ENCODE results near the gene ACO1.
A peak's percentile ranks its signal among the peaks of the same experiment; 100 is the strongest.

The ACO1 gene

DNA sequence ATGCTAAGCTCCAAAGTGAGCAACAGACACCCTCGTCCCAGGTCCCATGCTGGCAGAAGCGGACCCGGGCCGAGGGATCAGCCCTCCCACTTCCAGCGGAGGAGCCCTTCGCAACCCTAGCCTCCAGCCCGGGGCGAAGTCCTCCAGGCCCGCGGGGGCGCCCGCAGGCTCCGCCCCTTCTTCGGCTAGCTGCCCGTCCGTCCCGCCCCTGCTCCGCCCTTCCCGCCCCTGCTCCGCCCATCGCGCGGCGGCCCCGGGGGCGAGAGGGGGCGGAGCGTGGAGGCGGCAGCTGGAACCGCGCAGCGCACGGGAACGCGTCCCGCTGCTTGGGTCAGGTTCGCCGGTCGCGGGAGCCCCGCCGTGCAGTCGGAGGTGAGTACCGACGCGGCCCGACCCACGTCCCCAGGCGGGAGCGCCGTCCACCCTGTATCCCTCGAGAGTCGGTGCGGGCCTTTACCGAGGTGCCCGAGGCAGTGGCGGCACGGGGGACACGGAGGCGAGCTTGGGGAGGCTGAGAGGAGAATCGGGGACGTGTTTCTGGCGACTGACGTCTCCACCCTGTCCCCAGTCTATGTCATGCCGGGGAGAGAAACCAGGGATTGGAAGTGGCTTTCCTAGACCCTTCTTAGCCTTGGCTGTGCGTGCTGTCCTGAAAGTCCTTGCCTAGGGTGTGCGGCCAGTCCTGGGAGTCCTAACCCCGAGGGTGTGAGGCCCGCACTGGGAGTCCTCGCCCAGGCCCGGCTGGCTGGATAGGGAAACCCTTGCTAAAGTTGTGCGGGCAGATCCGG lies at the start of gene ACO1:
Gene ACO1 (plus strand): TSS at position 280 of the 788 bp plus-strand sequence. CDS start 20,864 bp downstream, outside the sequence.
- no peaks in the 10 kb centered on the region for H3K4me1 ChIP-seq
- H3K36me3 ChIP-seq (ENCODE audit: control insufficient read depth, insufficient read depth, low read length): no peaks in the 10 kb centered on the region
- H3K4me3 ChIP-seq (ENCODE audit: low read depth, low read length): peak within 1 kb of the TSS; percentile 83

DNA sequence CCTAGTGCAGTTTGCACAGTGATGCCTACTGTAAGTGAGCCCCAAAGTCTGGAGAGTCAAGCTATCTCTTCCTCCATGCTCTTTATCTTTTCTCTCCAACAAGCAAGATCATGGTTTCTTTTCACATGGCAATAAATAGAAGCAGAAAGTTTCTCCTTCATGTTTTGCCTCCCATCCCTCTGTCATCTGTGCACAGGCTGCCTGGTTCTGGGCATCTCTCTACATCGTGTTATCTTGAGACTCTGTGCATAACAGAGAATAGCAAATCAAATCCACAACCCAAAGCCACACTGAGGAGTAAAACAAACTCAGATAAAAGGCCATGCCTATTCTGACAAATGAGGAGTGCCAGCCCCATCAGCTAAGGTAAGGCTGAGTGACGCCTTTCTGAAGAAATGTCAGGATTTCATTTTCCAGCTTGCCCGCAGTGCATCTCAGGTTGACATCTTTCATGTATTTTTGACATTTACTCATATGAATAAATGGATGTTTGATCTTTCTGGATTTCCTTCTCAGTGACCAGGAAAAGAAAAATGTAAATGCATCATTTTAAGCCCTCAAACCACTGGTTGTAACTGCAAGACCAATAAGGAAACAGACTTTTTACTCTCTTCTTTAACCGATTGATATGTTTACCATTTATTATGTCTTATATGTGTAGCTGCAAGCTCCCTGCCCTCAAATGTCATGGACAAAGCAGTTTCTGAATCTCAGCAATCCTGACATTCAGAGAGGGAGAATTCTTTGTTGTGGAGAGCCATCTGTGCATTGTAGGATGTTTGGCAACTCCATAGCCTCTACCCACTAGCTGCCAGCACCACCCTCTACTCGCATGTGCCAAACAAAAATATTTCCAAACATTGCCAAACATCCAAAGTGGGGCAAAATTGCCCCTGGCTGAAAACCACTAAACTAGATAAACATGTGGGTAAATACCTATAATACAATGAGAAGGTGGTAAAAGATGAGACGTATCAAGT lies 49.2 kb upstream of the ACO1 start:
- no peak overlapping the region for H3K9ac ChIP-seq
- TF ChIP-seq, protein P1, sequence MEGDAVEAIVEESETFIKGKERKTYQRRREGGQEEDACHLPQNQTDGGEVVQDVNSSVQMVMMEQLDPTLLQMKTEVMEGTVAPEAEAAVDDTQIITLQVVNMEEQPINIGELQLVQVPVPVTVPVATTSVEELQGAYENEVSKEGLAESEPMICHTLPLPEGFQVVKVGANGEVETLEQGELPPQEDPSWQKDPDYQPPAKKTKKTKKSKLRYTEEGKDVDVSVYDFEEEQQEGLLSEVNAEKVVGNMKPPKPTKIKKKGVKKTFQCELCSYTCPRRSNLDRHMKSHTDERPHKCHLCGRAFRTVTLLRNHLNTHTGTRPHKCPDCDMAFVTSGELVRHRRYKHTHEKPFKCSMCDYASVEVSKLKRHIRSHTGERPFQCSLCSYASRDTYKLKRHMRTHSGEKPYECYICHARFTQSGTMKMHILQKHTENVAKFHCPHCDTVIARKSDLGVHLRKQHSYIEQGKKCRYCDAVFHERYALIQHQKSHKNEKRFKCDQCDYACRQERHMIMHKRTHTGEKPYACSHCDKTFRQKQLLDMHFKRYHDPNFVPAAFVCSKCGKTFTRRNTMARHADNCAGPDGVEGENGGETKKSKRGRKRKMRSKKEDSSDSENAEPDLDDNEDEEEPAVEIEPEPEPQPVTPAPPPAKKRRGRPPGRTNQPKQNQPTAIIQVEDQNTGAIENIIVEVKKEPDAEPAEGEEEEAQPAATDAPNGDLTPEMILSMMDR (IDR thresholded peaks at IDR 0.05): no peak
- no peaks in the 10 kb centered on the region for H3K27me3 ChIP-seq (ENCODE audit: control insufficient read depth, insufficient read depth, low read length)
- H3K27ac ChIP-seq: no peak overlapping the region
- H3K4me2 ChIP-seq (ENCODE audit: low read length): no peak overlapping the region
- H2AFZ ChIP-seq: no peak overlapping the region
- no peak overlapping the region for H3K4me3 ChIP-seq (ENCODE audit: low read depth, low read length)
- no peaks in the 10 kb centered on the region for H3K79me2 ChIP-seq
- H3K36me3 ChIP-seq (ENCODE audit: control insufficient read depth, insufficient read depth, low read length): no peaks in the 10 kb centered on the region
- no peaks in the 10 kb centered on the region for H3K4me1 ChIP-seq
- no peaks in the 10 kb centered on the region for H3K9me3 ChIP-seq (ENCODE audit: control insufficient read depth, low read length)

More for the DNA sequence above, at the start of gene ACO1:
- H3K27me3 ChIP-seq (ENCODE audit: control insufficient read depth, insufficient read depth, low read length): no peaks in the 10 kb centered on the region
- H2AFZ ChIP-seq: peak within 1 kb of the TSS; percentile 80
- no peak within 1 kb of the TSS for H3K9ac ChIP-seq
- peak within 1 kb of the TSS; percentile 57 for H3K27ac ChIP-seq
- TF ChIP-seq, protein P1 (IDR thresholded peaks at IDR 0.05): no peak
- H3K9me3 ChIP-seq (ENCODE audit: control insufficient read depth, low read length): no peaks in the 10 kb centered on the region
- H3K79me2 ChIP-seq: peaks cover 9% of the 10 kb centered on the region
- peak within 1 kb of the TSS; percentile 94 for H3K4me2 ChIP-seq (ENCODE audit: low read length)

DNA sequence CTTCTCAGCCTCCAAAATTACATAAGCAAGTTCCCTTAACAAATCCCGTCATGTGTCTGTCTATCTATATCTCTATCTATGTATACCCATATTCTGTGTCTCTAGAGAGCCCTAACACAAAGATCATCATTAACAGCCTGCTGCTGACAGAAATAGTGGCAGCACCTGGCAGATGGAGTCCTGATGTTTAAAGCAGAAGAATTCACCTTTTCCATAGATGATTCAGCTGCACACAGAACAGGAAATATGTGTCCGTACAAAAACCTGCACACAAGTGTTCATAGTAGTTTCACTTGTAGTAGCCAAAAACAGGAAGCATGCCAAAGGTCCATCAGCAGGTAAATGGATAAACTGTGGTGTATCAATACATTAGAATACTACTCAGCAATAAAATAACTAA lies 45.0 kb upstream of the ACO1 start:
- Histone ChIP-seq H3K27ac (no peak overlapping the region), H3K79me2 (no peaks in the 10 kb centered on the region), H3K4me1 (no peaks in the 10 kb centered on the region), H3K27me3 (ENCODE audit: control insufficient read depth, insufficient read depth, low read length) (no peaks in the 10 kb centered on the region), H2AFZ (no peak overlapping the region), H3K4me3 (ENCODE audit: low read depth, low read length) (no peak overlapping the region), H3K9ac (no peak overlapping the region), H3K9me3 (ENCODE audit: control insufficient read depth, low read length) (no peaks in the 10 kb centered on the region), H3K4me2 (ENCODE audit: low read length) (no peak overlapping the region), H3K36me3 (ENCODE audit: control insufficient read depth, insufficient read depth, low read length) (no peaks in the 10 kb centered on the region)
- TF ChIP-seq, protein P1 (IDR thresholded peaks at IDR 0.05): no peak

DNA sequence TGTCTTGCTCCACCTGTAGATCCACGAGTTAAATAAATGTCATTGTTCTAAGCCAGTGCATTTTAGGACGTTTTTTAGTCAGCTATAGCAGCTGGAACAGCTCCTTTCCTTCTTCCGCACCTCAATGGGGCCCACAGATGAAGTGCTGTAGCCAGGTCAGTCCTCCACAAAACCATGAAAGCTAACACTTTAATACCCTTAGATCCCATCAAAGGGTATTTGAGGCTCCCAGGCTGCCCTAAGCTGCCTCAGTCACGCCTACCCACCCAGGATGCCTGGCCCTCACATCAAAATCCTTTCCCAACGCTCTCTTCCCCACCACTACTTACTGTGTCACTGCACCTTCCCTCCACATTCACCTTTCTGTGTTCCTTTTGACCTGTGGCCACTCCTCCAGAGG lies 44.1 kb upstream of the ACO1 start:
- no peaks in the 10 kb centered on the region for H3K4me1 ChIP-seq
- H3K27me3 ChIP-seq (ENCODE audit: control insufficient read depth, insufficient read depth, low read length): no peaks in the 10 kb centered on the region
- H2AFZ ChIP-seq: no peak overlapping the region
- no peaks in the 10 kb centered on the region for H3K79me2 ChIP-seq
- no peak overlapping the region for H3K4me2 ChIP-seq (ENCODE audit: low read length)
- TF ChIP-seq, protein P1 (IDR thresholded peaks at IDR 0.05): no peak
- no peak overlapping the region for H3K4me3 ChIP-seq (ENCODE audit: low read depth, low read length)
- H3K9ac ChIP-seq: no peak overlapping the region
- H3K9me3 ChIP-seq (ENCODE audit: control insufficient read depth, low read length): no peaks in the 10 kb centered on the region
- H3K27ac ChIP-seq: no peak overlapping the region
- H3K36me3 ChIP-seq (ENCODE audit: control insufficient read depth, insufficient read depth, low read length): no peaks in the 10 kb centered on the region

Data from parathyroid adenoma (tissue), 2 donors.